Lower leg skin (tissue), 3 donors: ENCODE measurements around the gene TFAP2A.

ENCODE experiments used
- CTCF ChIP-seq, 3 donors: fragments of 450-650 bp; IDR thresholded peaks; one replicate each; pipeline ENCODE4 v1.5.1; 2016; ENCODE audit warnings: antibody characterized with exemption in 3 of 3, mild to moderate bottlenecking in 3 of 3, moderate library complexity in 2 of 3
- POLR2A ChIP-seq, 2 donors: fragments of 450-650 bp; IDR thresholded peaks; one replicate each; pipeline ENCODE4 v1.6.1; 2016 to 2017; ENCODE audit warnings: antibody characterized with exemption in 2 of 2, mild to moderate bottlenecking in 1 of 2, moderate library complexity in 1 of 2

GRCh38 chr6:10399451-10399850 is 15.4 kb downstream of the TFAP2A start:
- no peak for TF ChIP-seq CTCF (IDR thresholded peaks at IDR 0.05)
- no peak for TF ChIP-seq POLR2A (IDR thresholded peaks at IDR 0.05)
